Testis (tissue), 2 donors: Measurements from ENCODE around the gene CARS1.

Experiments
- POLR2A ChIP-seq: fragments of 450-650 bp; IDR thresholded peaks from one replicate; pipeline ENCODE4 v1.6.1; 2017; ENCODE audit warnings: antibody characterized with exemption, mild to moderate bottlenecking, moderate library complexity
- TF ChIP-seq, protein P1 (sequence below), 3 experiments: fragments of 450-650 bp in 2 of 3; fragments of 200-600 bp in 1 of 3; sonication (generic) in 1 of 3; IDR thresholded peaks; one replicate each; pipeline ENCODE4 v1.5.1; 2016 to 2019; ENCODE audit warnings: antibody characterized with exemption in 3 of 3, mild to moderate bottlenecking in 2 of 3, moderate library complexity in 1 of 3

DNA sequence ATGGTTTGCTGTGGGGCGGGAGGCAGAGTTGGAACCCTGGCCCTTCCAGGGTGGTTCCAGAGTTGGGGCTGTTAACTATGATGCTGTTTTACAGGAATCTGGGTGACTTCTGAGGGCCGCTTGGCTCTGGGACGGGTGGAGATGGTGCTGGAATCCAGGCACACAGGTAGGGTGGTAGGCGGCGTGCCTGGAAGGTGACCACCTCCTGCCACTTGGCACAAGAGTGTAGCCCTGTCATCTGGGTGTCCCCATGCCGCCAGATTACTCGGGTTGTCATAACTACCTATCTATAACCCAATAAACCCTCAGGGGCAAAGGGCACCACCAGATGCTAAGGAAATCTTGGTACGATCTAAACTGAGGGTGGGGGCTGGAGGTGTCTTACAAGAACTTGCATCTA is 1.3 kb downstream of the CARS1 start:
- TF ChIP-seq, protein P1, sequence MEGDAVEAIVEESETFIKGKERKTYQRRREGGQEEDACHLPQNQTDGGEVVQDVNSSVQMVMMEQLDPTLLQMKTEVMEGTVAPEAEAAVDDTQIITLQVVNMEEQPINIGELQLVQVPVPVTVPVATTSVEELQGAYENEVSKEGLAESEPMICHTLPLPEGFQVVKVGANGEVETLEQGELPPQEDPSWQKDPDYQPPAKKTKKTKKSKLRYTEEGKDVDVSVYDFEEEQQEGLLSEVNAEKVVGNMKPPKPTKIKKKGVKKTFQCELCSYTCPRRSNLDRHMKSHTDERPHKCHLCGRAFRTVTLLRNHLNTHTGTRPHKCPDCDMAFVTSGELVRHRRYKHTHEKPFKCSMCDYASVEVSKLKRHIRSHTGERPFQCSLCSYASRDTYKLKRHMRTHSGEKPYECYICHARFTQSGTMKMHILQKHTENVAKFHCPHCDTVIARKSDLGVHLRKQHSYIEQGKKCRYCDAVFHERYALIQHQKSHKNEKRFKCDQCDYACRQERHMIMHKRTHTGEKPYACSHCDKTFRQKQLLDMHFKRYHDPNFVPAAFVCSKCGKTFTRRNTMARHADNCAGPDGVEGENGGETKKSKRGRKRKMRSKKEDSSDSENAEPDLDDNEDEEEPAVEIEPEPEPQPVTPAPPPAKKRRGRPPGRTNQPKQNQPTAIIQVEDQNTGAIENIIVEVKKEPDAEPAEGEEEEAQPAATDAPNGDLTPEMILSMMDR (IDR thresholded peaks at IDR 0.05), result no peak
- TF ChIP-seq POLR2A, result no peak
